ENCODE measurements around the gene METTL17.

Gene METTL17

DNA sequence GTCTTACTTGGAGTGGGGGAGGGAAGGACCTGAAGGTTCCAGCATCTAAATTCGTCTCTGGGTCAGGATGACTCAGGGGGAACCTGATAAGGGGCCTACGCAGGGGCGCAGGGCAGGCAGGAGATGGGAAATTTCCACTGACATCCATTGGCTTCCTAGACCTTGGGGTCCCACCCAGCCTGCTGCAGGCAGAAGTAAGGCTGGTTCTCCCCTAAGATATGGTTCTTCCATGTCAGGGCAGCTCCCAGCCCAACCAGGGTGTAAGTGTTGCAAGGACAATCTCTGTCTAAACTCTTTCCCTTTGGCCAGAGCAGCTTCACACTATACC, 37.2 kb downstream of the METTL17 start:
- TF ChIP-seq GATA3 (IDR thresholded peaks at IDR 0.05; ENCODE audit: low read depth, low read length) (no peak), GATA2 (IDR thresholded peaks at IDR 0.05; ENCODE audit: low read depth, low read length) (no peak)

DNA sequence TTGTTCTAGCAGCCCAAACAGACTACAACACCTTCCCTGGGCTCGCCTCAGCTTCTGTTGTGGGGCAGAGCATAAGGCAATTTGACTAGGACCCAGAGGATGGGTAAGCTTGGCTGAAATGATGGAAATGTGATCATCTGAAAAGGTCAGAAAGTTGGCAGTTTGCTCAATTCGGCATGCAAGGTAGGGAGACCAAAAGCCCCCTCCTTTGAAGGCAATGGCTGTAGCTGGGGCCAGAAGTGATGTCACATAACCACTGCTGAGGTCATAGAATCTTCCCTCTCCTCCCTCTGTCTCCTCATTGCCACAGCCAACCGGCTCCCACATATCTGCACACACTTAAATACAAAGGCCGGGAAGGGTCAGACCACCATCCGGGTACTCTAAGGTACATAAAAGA, 40.1 kb downstream of the METTL17 start, which contains the start of gene TPPP2:
Gene TPPP2, plus strand, starts transcription at position 301 of the 400 bp plus-strand sequence. CDS start 365 bp downstream, outside the sequence.
- no peak for TF ChIP-seq GATA2 (IDR thresholded peaks at IDR 0.05; ENCODE audit: low read depth, low read length)
- no peak for TF ChIP-seq GATA3 (IDR thresholded peaks at IDR 0.05; ENCODE audit: low read depth, low read length)

DNA sequence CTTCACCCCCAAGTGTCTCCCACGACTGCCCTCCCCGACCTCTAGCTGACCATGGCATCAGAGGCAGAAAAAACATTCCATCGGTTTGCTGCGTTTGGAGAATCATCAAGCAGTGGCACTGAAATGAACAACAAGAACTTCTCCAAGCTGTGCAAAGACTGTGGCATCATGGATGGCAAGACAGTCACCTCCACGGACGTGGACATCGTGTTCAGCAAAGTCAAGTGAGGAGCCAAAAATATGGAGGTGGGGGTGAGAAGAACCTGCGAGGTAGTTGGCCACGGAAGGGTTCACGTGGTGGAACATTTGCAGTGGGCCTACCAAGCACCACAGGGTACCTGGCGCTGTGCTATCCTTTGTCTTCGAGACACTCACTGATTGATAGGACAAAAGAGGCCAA, 40.8 kb downstream of the METTL17 start:
- TF ChIP-seq GATA3 (IDR thresholded peaks at IDR 0.05; ENCODE audit: low read depth, low read length) (no peak), GATA2 (IDR thresholded peaks at IDR 0.05; ENCODE audit: low read depth, low read length) (no peak)

DNA sequence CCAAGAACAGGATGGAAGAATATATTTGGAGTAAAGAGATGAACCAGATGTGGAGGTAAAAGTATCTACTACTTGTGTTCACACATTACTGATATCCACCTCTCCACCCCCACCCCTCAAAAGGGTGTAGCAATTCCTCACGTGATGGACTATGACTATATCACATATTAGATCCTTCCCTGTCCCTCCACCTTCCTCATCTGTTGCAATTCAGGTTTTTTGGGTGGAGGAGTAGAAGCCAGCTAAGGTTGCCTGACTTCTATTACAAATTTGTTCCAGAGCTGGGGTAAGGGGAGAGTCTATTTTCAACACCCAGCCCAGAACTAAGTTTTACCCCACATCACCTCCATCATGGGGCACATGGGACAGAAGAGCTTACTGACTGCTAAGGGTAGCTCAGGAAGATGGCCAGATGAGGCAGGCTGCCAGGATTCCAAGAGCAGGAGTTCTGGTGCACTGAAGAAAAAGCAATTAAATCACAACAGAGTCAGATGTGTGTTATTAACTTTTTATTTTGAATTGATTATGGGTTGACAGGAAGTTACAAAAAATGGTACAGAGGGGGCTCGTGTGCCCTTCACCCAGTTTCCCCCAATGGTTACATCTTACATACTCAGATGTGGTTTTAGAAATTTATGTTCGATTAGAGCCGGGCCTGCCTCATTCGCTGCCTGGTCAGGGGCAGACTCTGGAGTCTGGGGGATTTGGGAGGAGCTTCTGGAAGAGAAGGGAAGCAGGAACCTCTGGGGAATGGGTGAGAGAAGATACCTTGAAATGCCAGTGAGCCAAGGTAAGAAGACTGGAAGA, 42.7 kb downstream of the METTL17 start:
- no peak for TF ChIP-seq GATA2 (IDR thresholded peaks at IDR 0.05; ENCODE audit: low read depth, low read length)
- no peak for TF ChIP-seq GATA3 (IDR thresholded peaks at IDR 0.05; ENCODE audit: low read depth, low read length)

DNA sequence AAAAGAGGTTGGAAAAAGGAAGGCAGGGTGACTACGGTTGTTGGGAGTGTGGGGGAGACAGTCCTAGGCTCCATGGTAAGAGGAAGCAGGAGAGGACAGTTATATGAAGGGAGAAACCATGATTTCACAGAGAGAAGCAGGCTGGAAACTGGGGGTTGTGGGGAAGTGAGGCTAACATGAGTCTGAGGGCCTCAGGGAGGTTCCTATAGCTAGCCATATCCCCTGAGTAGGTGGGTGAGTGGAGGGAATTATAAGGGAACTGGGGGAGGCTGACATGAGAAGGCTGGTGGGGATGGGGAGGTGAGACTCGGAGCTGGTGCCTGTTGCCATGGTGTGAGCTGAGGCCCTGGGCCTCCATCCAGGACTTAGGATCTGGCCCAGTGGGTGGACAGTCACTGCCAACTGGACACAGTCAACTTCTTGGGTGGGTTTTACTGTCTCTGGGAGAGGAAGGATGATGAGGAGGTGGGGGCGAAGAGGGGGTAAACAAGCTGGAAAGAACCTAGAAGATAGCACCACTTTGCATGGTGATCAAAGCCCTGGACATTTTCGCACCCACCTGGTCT, 43.4 kb downstream of the METTL17 start:
- TF ChIP-seq GATA3 (IDR thresholded peaks at IDR 0.05; ENCODE audit: low read depth, low read length) (no peak), GATA2 (IDR thresholded peaks at IDR 0.05; ENCODE audit: low read depth, low read length) (no peak)

DNA sequence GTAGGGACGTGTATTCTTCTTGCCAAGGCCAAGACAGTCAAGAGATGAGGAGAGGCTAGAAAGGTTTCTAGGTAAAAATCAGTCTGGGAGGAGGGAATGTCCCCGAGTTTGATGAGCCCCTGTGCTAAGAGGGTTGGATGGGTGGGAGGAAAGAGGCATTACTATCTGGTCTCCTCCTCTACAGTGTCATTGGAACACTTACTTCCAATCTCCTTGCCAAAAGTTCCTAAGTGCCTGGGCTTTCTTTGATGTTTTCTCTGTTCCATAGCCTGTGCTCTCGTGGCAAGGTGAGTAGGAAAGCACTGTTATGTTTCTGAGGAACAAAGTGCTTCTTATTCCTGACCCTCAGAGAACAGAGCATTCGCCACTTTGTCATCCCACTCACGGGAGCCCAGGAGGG, 44.9 kb downstream of the METTL17 start, which contains the start of gene RNASE13:
Gene RNASE13, minus strand, starts transcription at position 101 of the 400 bp plus-strand sequence. CDS start 519 bp downstream, outside the sequence.
- TF ChIP-seq GATA3 (IDR thresholded peaks at IDR 0.05; ENCODE audit: low read depth, low read length) (no peak), GATA2 (IDR thresholded peaks at IDR 0.05; ENCODE audit: low read depth, low read length) (no peak)

- TF ChIP-seq GATA3 (IDR thresholded peaks at IDR 0.05; ENCODE audit: low read depth, low read length): no peak
- no peak for TF ChIP-seq GATA2 (IDR thresholded peaks at IDR 0.05; ENCODE audit: low read depth, low read length)
Observed at GRCh38 chr14:21036751-21037150, 47.0 kb downstream of the METTL17 start.

DNA sequence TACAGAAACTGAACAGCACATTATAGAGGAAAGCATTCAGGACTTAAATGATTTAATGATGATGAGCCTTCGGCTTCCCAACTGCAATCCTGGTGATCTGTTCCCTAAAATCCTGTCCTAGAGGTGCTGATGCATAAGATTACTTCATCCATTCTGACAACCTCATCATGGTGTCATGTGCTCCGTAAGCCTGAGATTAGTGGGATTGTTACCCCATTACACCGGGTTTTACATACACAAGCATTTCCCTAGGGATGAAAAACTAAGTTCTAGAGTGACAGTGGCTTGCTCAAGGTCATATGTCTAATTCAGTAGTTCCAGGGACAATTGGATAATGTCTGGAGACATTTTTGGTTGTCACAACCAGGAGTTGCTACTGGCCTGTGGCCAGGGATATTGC, 47.4 kb downstream of the METTL17 start:
- TF ChIP-seq GATA2 (IDR thresholded peaks at IDR 0.05; ENCODE audit: low read depth, low read length) (no peak), GATA3 (IDR thresholded peaks at IDR 0.05; ENCODE audit: low read depth, low read length) (no peak)

DNA sequence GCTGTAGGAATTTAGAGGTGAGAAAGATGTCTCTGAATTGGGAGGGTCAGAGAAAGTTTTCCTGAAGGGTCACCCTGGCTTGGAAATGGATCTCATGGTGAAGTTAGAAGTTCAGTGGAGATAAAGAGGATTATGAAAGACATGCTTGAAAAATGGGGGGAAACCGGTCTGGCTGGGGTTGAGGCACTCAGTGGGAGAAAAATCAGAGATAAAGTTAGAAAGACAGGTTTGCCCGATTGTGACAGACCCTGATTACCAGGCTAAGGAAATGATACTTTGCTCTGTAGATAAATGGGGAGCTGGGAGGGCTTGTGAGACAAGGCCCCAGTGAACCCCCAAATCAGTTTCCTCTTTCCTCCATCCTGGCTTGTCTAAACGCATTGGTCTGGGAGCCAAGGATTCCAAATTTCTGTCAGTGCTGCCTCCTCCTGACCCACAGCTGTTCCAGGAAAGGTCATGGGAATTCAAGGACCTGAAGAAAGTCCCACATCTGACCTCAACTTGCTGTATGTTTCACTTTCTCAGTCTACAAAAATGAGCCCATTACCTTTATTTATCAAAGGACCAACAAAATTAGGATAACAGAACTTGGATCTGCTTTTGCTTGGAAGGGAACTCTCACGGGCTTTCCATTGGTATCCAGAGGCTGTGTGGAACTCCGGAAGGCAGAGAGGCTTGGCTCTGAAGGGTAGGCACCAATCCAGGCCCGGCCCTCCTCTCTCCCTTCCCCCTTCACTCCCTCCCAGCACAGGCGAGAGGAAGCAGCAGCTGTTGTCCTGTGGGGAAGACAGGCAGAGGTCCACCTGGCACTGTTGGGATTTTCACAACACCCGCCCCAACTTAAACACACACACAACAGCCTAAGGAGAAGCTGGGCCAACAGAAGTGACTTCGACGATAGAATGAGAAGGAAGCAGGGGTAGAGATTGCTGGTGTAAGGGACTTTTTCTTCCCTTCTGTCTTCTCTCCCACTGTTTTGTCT, 49.0 kb downstream of the METTL17 start:
- TF ChIP-seq GATA3 (IDR thresholded peaks at IDR 0.05; ENCODE audit: low read depth, low read length): no peak
- no peak for TF ChIP-seq GATA2 (IDR thresholded peaks at IDR 0.05; ENCODE audit: low read depth, low read length)

DNA sequence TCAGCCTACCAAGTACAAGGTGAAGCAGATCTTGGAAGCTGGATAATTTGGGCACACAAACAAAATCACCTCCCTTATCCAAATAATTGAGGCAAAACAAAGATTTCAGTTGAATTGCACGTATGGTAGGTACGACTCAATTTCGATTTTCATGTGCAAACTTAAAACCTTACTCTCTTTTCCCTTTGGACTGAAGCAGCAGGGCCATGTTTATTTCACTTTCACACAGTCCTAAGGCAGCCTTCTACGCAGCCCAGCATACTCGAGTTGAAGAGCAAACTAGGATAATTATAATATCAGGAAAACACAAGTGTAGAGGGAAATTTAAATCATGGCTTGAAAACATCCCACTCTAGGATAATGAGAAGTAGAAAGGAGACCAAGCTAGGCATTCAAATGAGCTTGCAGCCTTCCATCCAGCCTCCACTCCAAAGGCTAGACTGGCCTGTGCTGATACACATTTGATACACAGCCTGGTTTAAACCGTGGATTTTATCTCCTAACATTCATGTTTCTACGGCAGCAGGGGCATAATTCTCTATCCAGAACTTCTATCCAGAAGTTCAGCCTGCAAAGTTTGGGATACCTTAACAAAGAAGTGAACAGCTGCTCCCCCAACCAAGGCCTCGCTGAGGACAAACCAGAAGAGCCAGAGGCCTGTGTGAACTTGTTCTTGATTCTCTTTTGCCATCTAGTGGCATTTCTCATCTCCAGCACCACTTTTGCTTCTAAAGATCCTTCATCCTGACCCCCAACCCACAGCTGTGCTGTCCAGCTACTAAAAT, 50.0 kb downstream of the METTL17 start:
- TF ChIP-seq GATA2 (IDR thresholded peaks at IDR 0.05; ENCODE audit: low read depth, low read length): no peak

DNA sequence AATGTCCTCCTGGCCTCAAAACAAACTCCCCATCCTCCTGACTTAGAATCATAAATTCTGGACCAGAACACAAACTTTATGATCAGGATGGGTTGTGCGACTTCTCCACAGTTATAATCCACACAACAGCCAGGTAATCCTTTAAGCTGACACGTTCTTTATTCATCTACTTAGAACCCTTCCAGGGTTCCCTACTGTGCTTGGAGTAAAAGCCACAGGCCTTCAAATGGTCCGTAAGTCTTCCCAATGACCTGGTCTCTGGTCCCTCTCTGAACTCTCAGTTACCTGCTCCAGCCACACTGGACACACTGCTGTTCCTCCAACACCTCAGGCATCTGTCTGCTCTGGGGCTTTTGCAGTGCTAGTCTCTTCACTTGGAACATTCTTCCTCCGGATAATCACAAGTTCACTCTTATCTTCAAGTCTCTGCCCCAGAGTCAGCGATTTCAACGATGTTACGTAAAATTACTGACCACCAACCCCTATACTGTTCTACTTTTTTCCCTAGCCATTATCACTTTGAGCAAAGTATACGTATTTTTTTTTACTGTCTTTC, 50.7 kb downstream of the METTL17 start:
- no peak for TF ChIP-seq GATA3 (IDR thresholded peaks at IDR 0.05; ENCODE audit: low read depth, low read length)
- no peak for TF ChIP-seq GATA2 (IDR thresholded peaks at IDR 0.05; ENCODE audit: low read depth, low read length)

GRCh38 chr14:21041676-21042433, 52.1 kb downstream of the METTL17 start, which contains the start of gene RNASE7:
Gene RNASE7 (plus strand): TSS chr14:21042362. CDS start chr14:21042993, 631 bp downstream.
- no peak for TF ChIP-seq GATA2 (IDR thresholded peaks at IDR 0.05; ENCODE audit: low read depth, low read length)
- TF ChIP-seq GATA3 (IDR thresholded peaks at IDR 0.05; ENCODE audit: low read depth, low read length): no peak
